GM12878 (cell line): ENCODE measurements around the gene STARD10. TPM values are rescaled to one million over a fixed set of nuclear protein-coding genes. Genes with fewer than 3 reads are reported as not detected.
A peak's percentile ranks its signal among the peaks of the same experiment; 100 is the strongest.

Experiments used
- ATF3 ChIP-seq: IDR thresholded peaks from 2 replicates; pipeline ENCODE4 v1.6.1; 2011; ENCODE audit warnings: low read depth, mild to moderate bottlenecking, low read length, moderate library complexity, borderline replicate concordance; ENCODE audit errors: extremely low read depth
- BRCA1 ChIP-seq: IDR thresholded peaks from 2 replicates; pipeline ENCODE4 v1.6.1; 2011; ENCODE audit warnings: low read depth, low read length, improper control_type of control experiment
- CHD1 ChIP-seq: IDR thresholded peaks from 2 replicates; pipeline ENCODE4 v1.6.1; 2012; ENCODE audit warnings: low read depth, low read length, improper control_type of control experiment
- EZH2 ChIP-seq: IDR thresholded peaks from 2 replicates; pipeline ENCODE4 v1.6.1; 2012; ENCODE audit warnings: low read depth, mild to moderate bottlenecking, control low read depth, inconsistent platforms, low read length, borderline replicate concordance; ENCODE audit not compliant: control insufficient read depth
- HCFC1 ChIP-seq: fragments of 150-350 bp; IDR thresholded peaks from 2 replicates; pipeline ENCODE4 v1.6.1; 2014; ENCODE audit warnings: low read length
- HDAC2 ChIP-seq: fragments of 200-600 bp; sonication (generic); IDR thresholded peaks from 2 replicates; pipeline ENCODE4 v1.6.1; 2017
- KDM1A ChIP-seq: fragments of 200-600 bp; sonication (generic); IDR thresholded peaks from 2 replicates; pipeline ENCODE4 v1.6.1; 2016; ENCODE audit warnings: borderline replicate concordance
- MLLT1 ChIP-seq: fragments of 450-650 bp; IDR thresholded peaks from 2 replicates; pipeline ENCODE4 v1.6.1; 2016; ENCODE audit warnings: mild to moderate bottlenecking
- MTA2 ChIP-seq: fragments of 450-650 bp; IDR thresholded peaks from 2 replicates; pipeline ENCODE4 v1.6.1; 2016; ENCODE audit warnings: low read depth, mild to moderate bottlenecking, moderate library complexity
- MXI1 ChIP-seq: fragments of 150-350 bp; IDR thresholded peaks from 2 replicates; pipeline ENCODE4 v1.6.1; 2011; ENCODE audit warnings: low read depth, mild to moderate bottlenecking, inconsistent platforms, low read length, improper control_type of control experiment
- NR2C1 ChIP-seq: fragments of 450-650 bp; IDR thresholded peaks from 2 replicates; pipeline ENCODE4 v1.6.1; 2017; ENCODE audit warnings: antibody characterized with exemption, mild to moderate bottlenecking, moderate library complexity
- NRF1 ChIP-seq: conservative IDR thresholded peaks from 2 replicates; pipeline ENCODE4 v1.6.1; 2011; ENCODE audit warnings: mild to moderate bottlenecking, low read depth, low read length, improper control_type of control experiment
- PAX5 ChIP-seq: IDR thresholded peaks from 2 replicates; pipeline ENCODE4 v1.6.1; 2011; ENCODE audit warnings: low read depth, low read length, borderline replicate concordance
- SPI1 ChIP-seq: IDR thresholded peaks from 2 replicates; pipeline ENCODE4 v1.6.1; 2011; ENCODE audit warnings: low read depth, mild to moderate bottlenecking, low read length, moderate library complexity, borderline replicate concordance; ENCODE audit not compliant: insufficient read depth
- SREBF1 ChIP-seq: IDR thresholded peaks from 2 replicates; pipeline ENCODE4 v1.6.1; 2012; ENCODE audit warnings: mild to moderate bottlenecking, low read length
- SRF ChIP-seq, 2 experiments: IDR thresholded peaks; 2 replicates each; pipeline ENCODE4 v1.6.1; 2011; ENCODE audit warnings: low read depth in 2 of 2, low read length in 2 of 2, mild to moderate bottlenecking in 1 of 2, moderate library complexity in 1 of 2
- SUPT20H ChIP-seq: IDR thresholded peaks from 2 replicates; pipeline ENCODE4 v1.6.1; 2011; ENCODE audit warnings: low read depth, mild to moderate bottlenecking, low read length, moderate library complexity, borderline replicate concordance; ENCODE audit not compliant: control insufficient read depth
- ZBED1 ChIP-seq: IDR thresholded peaks from 2 replicates; pipeline ENCODE4 v1.6.1; 2016; ENCODE audit warnings: borderline replicate concordance
- ZBTB33 ChIP-seq: fragments of 450-650 bp; IDR thresholded peaks from 2 replicates; pipeline ENCODE4 v1.6.1; 2017; ENCODE audit warnings: mild to moderate bottlenecking
- ZNF274 ChIP-seq: IDR thresholded peaks from one replicate; pipeline ENCODE4 v1.8.0; 2011; ENCODE audit not compliant: insufficient read length, insufficient read depth
- ZNF622 ChIP-seq: fragments of 450-650 bp; IDR thresholded peaks from 2 replicates; pipeline ENCODE4 v1.6.1; 2017; ENCODE audit warnings: mild to moderate bottlenecking, inconsistent platforms
- polyA plus RNA-seq, 11 experiments: library from polyadenylated mRNA; depleted of rRNA in 4 of 11; unstranded in 6 of 11; stranded (reverse) in 5 of 11; fragments of >200 nt; fragmentation: Nextera tagmentation in 4 of 11; fragmentation: Illumina TruSeq in 1 of 11; extraction: Ambion mirVana in 4 of 11; extraction: Trizol in 1 of 11; gene quantifications; 1 replicate in 1 of 11; 2 replicates in 10 of 11; pipeline versions ENCODE4 v1.2.1 to v1.2.3, GENCODE V29; 2011 to 2016; ENCODE audit warnings: inconsistent platforms in 2 of 11, missing spikeins in 2 of 11, low read depth in 1 of 11
- total RNA-seq, 4 experiments: library from RNA; depleted of rRNA in 3 of 4; stranded (reverse); fragments of >200 nt in 3 of 4; fragmentation: Illumina TruSeq in 1 of 4; extraction: Trizol in 1 of 4; gene quantifications; 2 replicates each; pipeline versions ENCODE4 v1.2.1 to v1.2.3, GENCODE V29; 2013 to 2021
- TF ChIP-seq, protein P1 (sequence below): fragments of 450-650 bp; formaldehyde crosslinking; IDR thresholded peaks from 2 replicates; pipeline ENCODE4 v1.5.0; 2022; ENCODE audit warnings: mild to moderate bottlenecking, missing genetic modification characterization
- TF ChIP-seq, protein P2 (sequence below), 3 experiments: IDR thresholded peaks in 2 of 3; conservative IDR thresholded peaks in 1 of 3; 2 replicates each; pipeline ENCODE4 v1.5.1; 2011; ENCODE audit warnings: low read depth in 3 of 3, low read length in 3 of 3, mild to moderate bottlenecking in 3 of 3, control low read depth in 2 of 3, moderate library complexity in 2 of 3, inconsistent platforms in 1 of 3, mixed read lengths in 1 of 3; ENCODE audit not compliant: control insufficient read depth in 2 of 3, insufficient read depth in 1 of 3; ENCODE audit errors: extremely low read depth in 1 of 3

The STARD10 gene
- total and polyA plus RNA-seq, 10 of the 15 experiments (the other 5 are each of a cell fraction or from before 2014, with no cell fraction given), result 0.15 to 43.2 (median 23.1) TPM

DNA sequence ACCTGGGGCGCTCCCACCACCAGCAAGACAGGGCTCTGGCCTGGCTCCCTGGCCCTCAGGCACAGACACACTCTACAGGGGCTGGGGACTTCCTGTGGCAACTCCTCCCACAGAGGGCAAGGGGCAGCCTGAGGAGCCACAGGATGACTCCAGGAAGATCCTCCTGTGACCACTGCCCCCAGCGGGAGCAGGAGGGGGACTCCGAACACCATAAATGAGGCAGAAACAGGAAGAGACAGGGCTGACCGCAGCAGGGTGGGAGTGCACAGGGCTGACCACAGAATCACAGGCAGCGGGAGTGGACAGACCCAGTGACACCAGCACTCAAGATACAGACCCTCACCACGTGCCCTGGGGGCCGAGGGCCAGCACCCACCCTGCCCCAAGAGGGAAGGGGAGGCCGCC, 52.4 kb downstream of the STARD10 start (continued):
- TF ChIP-seq, protein P1, sequence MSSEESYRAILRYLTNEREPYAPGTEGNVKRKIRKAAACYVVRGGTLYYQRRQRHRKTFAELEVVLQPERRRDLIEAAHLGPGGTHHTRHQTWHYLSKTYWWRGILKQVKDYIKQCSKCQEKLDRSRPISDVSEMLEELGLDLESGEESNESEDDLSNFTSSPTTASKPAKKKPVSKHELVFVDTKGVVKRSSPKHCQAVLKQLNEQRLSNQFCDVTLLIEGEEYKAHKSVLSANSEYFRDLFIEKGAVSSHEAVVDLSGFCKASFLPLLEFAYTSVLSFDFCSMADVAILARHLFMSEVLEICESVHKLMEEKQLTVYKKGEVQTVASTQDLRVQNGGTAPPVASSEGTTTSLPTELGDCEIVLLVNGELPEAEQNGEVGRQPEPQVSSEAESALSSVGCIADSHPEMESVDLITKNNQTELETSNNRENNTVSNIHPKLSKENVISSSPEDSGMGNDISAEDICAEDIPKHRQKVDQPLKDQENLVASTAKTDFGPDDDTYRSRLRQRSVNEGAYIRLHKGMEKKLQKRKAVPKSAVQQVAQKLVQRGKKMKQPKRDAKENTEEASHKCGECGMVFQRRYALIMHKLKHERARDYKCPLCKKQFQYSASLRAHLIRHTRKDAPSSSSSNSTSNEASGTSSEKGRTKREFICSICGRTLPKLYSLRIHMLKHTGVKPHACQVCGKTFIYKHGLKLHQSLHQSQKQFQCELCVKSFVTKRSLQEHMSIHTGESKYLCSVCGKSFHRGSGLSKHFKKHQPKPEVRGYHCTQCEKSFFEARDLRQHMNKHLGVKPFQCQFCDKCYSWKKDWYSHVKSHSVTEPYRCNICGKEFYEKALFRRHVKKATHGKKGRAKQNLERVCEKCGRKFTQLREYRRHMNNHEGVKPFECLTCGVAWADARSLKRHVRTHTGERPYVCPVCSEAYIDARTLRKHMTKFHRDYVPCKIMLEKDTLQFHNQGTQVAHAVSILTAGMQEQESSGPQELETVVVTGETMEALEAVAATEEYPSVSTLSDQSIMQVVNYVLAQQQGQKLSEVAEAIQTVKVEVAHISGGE, result no peak
- TF ChIP-seq MLLT1, result peak; percentile 48; the same call in 1 of the 2 replicates
- TF ChIP-seq HCFC1, result no peak
- no peak for TF ChIP-seq SUPT20H
- no peak for TF ChIP-seq PAX5
- TF ChIP-seq NRF1, result no peak
- TF ChIP-seq ZBED1, result 0 out of 2 replicates have a peak, but pooled peaks have one; percentile 43
- TF ChIP-seq SREBF1, result no peak
- no peak for TF ChIP-seq SRF (IDR thresholded peaks at IDR 0.05; ENCODE audit: low read depth in 2 of 2, low read length in 2 of 2)
- TF ChIP-seq NR2C1, result peak; percentile 46; the same call in 1 of the 2 replicates
- no peak for TF ChIP-seq EZH2
- no peak for TF ChIP-seq CHD1
- TF ChIP-seq MTA2, result peak; percentile 67
- TF ChIP-seq KDM1A, result no peak
- no peak for TF ChIP-seq ZBTB33
- TF ChIP-seq, protein P2, sequence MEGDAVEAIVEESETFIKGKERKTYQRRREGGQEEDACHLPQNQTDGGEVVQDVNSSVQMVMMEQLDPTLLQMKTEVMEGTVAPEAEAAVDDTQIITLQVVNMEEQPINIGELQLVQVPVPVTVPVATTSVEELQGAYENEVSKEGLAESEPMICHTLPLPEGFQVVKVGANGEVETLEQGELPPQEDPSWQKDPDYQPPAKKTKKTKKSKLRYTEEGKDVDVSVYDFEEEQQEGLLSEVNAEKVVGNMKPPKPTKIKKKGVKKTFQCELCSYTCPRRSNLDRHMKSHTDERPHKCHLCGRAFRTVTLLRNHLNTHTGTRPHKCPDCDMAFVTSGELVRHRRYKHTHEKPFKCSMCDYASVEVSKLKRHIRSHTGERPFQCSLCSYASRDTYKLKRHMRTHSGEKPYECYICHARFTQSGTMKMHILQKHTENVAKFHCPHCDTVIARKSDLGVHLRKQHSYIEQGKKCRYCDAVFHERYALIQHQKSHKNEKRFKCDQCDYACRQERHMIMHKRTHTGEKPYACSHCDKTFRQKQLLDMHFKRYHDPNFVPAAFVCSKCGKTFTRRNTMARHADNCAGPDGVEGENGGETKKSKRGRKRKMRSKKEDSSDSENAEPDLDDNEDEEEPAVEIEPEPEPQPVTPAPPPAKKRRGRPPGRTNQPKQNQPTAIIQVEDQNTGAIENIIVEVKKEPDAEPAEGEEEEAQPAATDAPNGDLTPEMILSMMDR (IDR thresholded peaks at IDR 0.05 in 2 of 3, conservative IDR thresholded peaks at IDR 0.05 in 1 of 3; ENCODE audit: control insufficient read depth in 2 of 3, extremely low read depth in 1 of 3, insufficient read depth in 1 of 3, low read depth in 3 of 3, low read length in 3 of 3), result 0 out of 6 replicates have a peak, but pooled peaks of 1 of the 3 experiments have one; percentile 3
- no peak for TF ChIP-seq BRCA1
- TF ChIP-seq ATF3, result no peak
- peak; percentile 63; the same call in 1 of the 2 replicates for TF ChIP-seq SPI1
- TF ChIP-seq ZNF622, result no peak
- TF ChIP-seq ZNF274, result no peak
- TF ChIP-seq MXI1, result no peak
- TF ChIP-seq HDAC2, result no peak
